Peyer's patch (tissue), 4 donors: ENCODE measurements around the gene TDRD12. TPM values are rescaled to one million over a fixed set of nuclear protein-coding genes. Genes with fewer than 3 reads are reported as not detected.

Source experiments
- DNase-seq, 3 donors: peaks; one replicate each; pipeline ENCODE4 v3.0.0-alpha.2; 2017 to 2019
- H3K27ac ChIP-seq, 4 donors: fragments of 200-600 bp; sonication (generic); one replicate each; pipeline ENCODE4 v1.5.1; 2016 to 2019
- H3K27me3 ChIP-seq, 2 donors: fragments of 200-600 bp; sonication (generic); one replicate each; pipeline ENCODE4 v1.5.1; 2019
- H3K36me3 ChIP-seq, 3 donors: fragments of 200-600 bp; sonication (generic); one replicate each; pipeline ENCODE4 v1.5.1; 2016 to 2019
- H3K4me1 ChIP-seq, 4 donors: fragments of 200-600 bp; sonication (generic); one replicate each; pipeline ENCODE4 v1.5.1; 2016 to 2019
- H3K4me3 ChIP-seq, 4 donors: fragments of 200-600 bp; sonication (generic); 1 replicate in 3 of 4; 2 replicates in 1 of 4; pipeline ENCODE4 v1.5.1; 2016 to 2019; ENCODE audit warnings: mild to moderate bottlenecking in 1 of 4
- H3K9me3 ChIP-seq, 4 donors: fragments of 200-600 bp; sonication (generic); one replicate each; pipeline ENCODE4 v1.5.1; 2016 to 2019; ENCODE audit warnings: mild to moderate bottlenecking in 1 of 4
- POLR2A ChIP-seq, 2 donors: fragments of 450-650 bp; IDR thresholded peaks; one replicate each; pipeline ENCODE4 v1.5.1; 2017; ENCODE audit warnings: antibody characterized with exemption in 2 of 2, mild to moderate bottlenecking in 2 of 2, moderate library complexity in 2 of 2
- total RNA-seq, 4 donors: library from RNA; depleted of rRNA; stranded (reverse); fragments of >200 nt; gene quantifications; one replicate each; pipeline ENCODE4 v1.1.0, GENCODE V29; 2016
- TF ChIP-seq, protein P1 (sequence below), 6 experiments: fragments of 450-650 bp in 4 of 6; fragments of 200-600 bp in 2 of 6; sonication (generic) in 1 of 6; IDR thresholded peaks; one replicate each; pipeline ENCODE4 v1.5.1; 2017 to 2019; ENCODE audit warnings: antibody characterized with exemption in 6 of 6, mild to moderate bottlenecking in 3 of 6, moderate library complexity in 1 of 6

The TDRD12 gene
- total RNA-seq, 4 donors from 2014 or later = 1.7 TPM; not detected in 3

DNA sequence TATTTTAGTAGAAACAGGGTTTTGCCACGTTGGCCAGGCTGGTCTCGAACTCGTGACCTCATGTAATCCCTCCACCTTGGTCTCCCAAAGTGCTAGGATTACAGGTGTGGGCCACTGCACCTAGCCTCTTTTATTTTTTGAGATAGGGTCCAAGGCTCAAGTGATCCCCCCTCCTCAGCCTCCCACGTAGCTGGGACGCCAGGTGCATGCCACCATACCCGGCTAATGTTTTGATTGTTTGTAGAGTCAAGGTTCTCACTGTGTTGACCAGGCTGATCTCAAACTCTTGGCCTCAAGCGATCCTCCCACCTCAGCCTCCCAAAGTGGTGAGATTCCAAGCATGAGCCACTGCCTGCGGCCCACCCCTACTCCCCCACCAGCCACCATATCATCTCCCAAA is 143.7 kb downstream of the TDRD12 start:
- Histone ChIP-seq H3K4me1 (no peaks in the 10 kb centered on the region), H3K4me3 (no peak overlapping the region), H3K36me3 (peaks cover 0 to 61% (median 0%) of the 10 kb centered on the region in 3 donors), H3K27me3 (no peaks in the 10 kb centered on the region), H3K9me3 (no peaks in the 10 kb centered on the region), H3K27ac (no peak overlapping the region)
- TF ChIP-seq, protein P1, sequence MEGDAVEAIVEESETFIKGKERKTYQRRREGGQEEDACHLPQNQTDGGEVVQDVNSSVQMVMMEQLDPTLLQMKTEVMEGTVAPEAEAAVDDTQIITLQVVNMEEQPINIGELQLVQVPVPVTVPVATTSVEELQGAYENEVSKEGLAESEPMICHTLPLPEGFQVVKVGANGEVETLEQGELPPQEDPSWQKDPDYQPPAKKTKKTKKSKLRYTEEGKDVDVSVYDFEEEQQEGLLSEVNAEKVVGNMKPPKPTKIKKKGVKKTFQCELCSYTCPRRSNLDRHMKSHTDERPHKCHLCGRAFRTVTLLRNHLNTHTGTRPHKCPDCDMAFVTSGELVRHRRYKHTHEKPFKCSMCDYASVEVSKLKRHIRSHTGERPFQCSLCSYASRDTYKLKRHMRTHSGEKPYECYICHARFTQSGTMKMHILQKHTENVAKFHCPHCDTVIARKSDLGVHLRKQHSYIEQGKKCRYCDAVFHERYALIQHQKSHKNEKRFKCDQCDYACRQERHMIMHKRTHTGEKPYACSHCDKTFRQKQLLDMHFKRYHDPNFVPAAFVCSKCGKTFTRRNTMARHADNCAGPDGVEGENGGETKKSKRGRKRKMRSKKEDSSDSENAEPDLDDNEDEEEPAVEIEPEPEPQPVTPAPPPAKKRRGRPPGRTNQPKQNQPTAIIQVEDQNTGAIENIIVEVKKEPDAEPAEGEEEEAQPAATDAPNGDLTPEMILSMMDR (IDR thresholded peaks at IDR 0.05) = no peak
- TF ChIP-seq POLR2A (IDR thresholded peaks at IDR 0.05) = no peak
- no peak for DNase-seq

DNA sequence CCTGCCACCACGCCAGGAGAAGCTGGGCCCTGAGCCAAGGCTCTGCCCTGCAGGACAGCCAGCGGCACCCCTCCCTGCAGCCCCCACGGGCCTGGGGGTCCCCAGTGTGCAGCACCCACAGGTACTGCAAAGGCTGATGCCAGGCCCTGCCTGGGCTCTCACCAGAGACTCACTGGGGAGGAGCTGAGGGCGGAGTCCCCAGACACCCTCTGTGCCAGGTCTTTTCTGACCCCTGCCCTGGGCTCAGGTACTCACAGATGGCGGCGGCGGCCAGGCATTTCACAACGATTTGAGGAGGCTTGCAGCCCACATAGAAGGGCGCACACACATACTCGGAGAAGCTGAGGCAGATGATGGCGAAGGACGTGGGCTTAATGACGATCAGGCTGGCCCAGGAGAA is 144.3 kb downstream of the TDRD12 start:
- Histone ChIP-seq H3K27me3 (no peaks in the 10 kb centered on the region), H3K4me1 (no peaks in the 10 kb centered on the region), H3K36me3 (peaks cover 0 to 57% (median 0%) of the 10 kb centered on the region in 3 donors)

DNA sequence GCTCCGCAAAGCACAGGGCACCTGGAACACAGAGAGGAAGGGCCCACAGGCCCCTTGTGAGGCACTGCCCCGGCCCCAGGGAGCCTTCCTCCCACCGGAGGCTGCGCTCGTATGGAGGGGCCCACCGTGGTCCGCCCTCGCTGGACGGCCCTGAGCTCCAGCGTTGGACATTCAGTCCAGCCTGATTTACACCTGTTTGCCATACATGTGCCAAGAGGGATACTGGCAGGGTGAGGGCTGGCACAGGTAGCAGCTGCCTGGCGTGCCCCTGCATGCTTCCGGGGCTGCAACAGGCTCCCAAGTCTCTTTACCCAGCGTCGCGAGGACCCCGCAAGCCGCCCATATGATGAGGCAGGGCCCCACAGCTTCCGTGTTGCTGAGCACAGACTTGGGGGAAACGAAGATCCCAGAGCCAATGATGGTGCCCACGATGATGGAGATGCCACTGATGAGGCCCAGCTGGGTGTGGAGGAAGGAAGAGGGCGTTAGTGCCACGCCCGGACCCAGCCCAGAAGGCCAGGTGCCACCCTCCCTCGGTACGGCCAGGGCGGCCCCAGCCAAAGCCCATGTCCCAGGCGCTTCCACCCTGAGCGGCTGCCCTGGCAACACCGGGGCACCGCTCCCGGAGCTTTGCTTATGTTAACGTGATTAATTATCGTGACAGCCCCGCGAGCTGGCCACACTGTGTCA is 144.9 kb downstream of the TDRD12 start:
- H3K27me3 ChIP-seq = no peaks in the 10 kb centered on the region

More for the DNA sequence above, 144.3 kb downstream of the TDRD12 start:
- H3K9me3 ChIP-seq = no peaks in the 10 kb centered on the region
- DNase-seq = no peak
- no peak overlapping the region for H3K27ac ChIP-seq
- TF ChIP-seq, protein P1 (IDR thresholded peaks at IDR 0.05) = no peak
- no peak for TF ChIP-seq POLR2A (IDR thresholded peaks at IDR 0.05)
- no peak overlapping the region for H3K4me3 ChIP-seq

DNA sequence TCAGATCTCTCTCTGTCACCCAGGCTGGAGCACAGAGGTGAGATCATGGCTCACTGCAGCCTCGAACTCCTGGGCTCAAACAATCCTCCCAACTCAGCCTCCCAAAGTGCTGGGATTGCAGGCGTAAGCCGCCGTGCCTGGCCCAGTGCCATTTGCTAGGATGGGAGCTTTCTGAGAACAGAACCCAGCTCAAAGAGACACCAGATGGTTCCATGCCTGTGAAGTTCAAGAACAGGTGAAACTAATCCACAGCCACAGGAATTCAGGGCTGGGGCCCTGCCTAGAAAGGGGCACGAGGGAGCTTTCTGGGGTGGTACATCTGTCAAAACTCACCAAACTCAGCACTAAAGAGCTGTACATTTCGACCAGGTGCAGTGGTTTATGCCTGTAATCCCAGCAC is 145.8 kb downstream of the TDRD12 start:
- Histone ChIP-seq H3K9me3 (no peaks in the 10 kb centered on the region), H3K36me3 (peaks cover 0 to 43% (median 0%) of the 10 kb centered on the region in 3 donors), H3K27me3 (no peaks in the 10 kb centered on the region), H3K27ac (no peak overlapping the region), H3K4me1 (peaks cover 0 to 3% (median 0%) of the 10 kb centered on the region in 4 donors), H3K4me3 (peak overlapping the region in 1 of 4 donors; percentile 54)
- peak in 1 of 3 donors; percentile 9 for DNase-seq
- TF ChIP-seq, protein P1 (IDR thresholded peaks at IDR 0.05) = no peak
- no peak for TF ChIP-seq POLR2A (IDR thresholded peaks at IDR 0.05)

More for the DNA sequence above, 144.9 kb downstream of the TDRD12 start:
- H3K36me3 ChIP-seq = peaks cover 0 to 52% (median 0%) of the 10 kb centered on the region in 3 donors
- H3K9me3 ChIP-seq = no peaks in the 10 kb centered on the region
- TF ChIP-seq POLR2A (IDR thresholded peaks at IDR 0.05) = no peak
- TF ChIP-seq, protein P1 (IDR thresholded peaks at IDR 0.05) = no peak
- H3K4me1 ChIP-seq = no peaks in the 10 kb centered on the region
- DNase-seq = peak in 1 of 3 donors; percentile 44
- no peak overlapping the region for H3K27ac ChIP-seq
- peak overlapping the region in 1 of 4 donors; percentile 54 for H3K4me3 ChIP-seq

DNA sequence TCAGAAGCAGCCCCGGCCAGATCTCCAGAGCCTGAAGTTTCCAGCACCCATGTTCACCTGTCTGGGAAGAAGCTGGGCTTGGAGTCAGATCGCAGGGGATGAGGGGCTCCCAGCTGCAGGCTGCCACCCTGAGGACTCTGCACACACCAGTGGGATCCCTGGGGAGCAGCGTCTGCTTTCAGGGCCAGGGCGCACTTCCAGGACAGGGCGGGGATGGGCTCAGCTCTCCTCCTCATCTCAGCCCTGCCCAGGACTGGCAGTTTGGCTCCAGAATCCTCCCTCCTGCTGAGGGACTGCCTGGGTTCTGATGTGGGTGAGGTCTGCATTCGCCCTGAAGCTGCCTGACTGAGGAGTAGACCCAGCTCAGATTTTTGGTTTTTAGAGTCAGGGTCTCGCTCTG is 146.5 kb downstream of the TDRD12 start:
- TF ChIP-seq POLR2A (IDR thresholded peaks at IDR 0.05) = no peak
- TF ChIP-seq, protein P1 (IDR thresholded peaks at IDR 0.05) = no peak
- peaks cover 0 to 36% (median 0%) of the 10 kb centered on the region in 3 donors for H3K36me3 ChIP-seq

More for the DNA sequence above, 146.5 kb downstream of the TDRD12 start:
- Histone ChIP-seq H3K27me3 (no peaks in the 10 kb centered on the region), H3K4me1 (peaks cover 0 to 10% (median 0%) of the 10 kb centered on the region in 4 donors), H3K9me3 (no peaks in the 10 kb centered on the region), H3K27ac (no peak overlapping the region), H3K4me3 (peak overlapping the region in 2 of 4 donors; percentile 47 to 54)
- peak in 1 of 3 donors; percentile 36 for DNase-seq
